GM19238 (cell line): ENCODE data around the gene C1orf21.

ENCODE experiments used
- DNase-seq: peaks from one replicate; pipeline ENCODE4 v3.0.0; 2011; ENCODE audit warnings: low spot score; ENCODE audit not compliant: insufficient read length

Gene C1orf21

GRCh38 chr1:184485751-184486723, 99.2 kb downstream of the C1orf21 start:
- no peak for DNase-seq

- no peak for DNase-seq
Measured at GRCh38 chr1:184486761-184487445, 100.1 kb downstream of the C1orf21 start.

GRCh38 chr1:184487531-184488193, 100.8 kb downstream of the C1orf21 start:
- no peak for DNase-seq

GRCh38 chr1:184489908-184490307, 103.1 kb downstream of the C1orf21 start:
- DNase-seq, result no peak

- no peak for DNase-seq
Measured at GRCh38 chr1:184492536-184492935, 105.7 kb downstream of the C1orf21 start.

GRCh38 chr1:184493987-184494388, 107.2 kb downstream of the C1orf21 start:
- DNase-seq, result no peak

GRCh38 chr1:184494929-184495328, 108.1 kb downstream of the C1orf21 start:
- DNase-seq, result peak; percentile 2

GRCh38 chr1:184497959-184498723, 111.3 kb downstream of the C1orf21 start:
- DNase-seq, result no peak

GRCh38 chr1:184499616-184500015, 112.8 kb downstream of the C1orf21 start:
- no peak for DNase-seq

GRCh38 chr1:184502161-184502560, 115.3 kb downstream of the C1orf21 start:
- no peak for DNase-seq

- DNase-seq, result no peak
Measured at GRCh38 chr1:184503221-184503749, 116.5 kb downstream of the C1orf21 start.

- DNase-seq, result no peak
Measured at GRCh38 chr1:184504040-184504954, 117.5 kb downstream of the C1orf21 start.

- DNase-seq, result no peak
Measured at GRCh38 chr1:184504955-184505338, 118.1 kb downstream of the C1orf21 start.

GRCh38 chr1:184506481-184506880, 119.7 kb downstream of the C1orf21 start:
- no peak for DNase-seq

GRCh38 chr1:184507165-184507564, 120.3 kb downstream of the C1orf21 start:
- DNase-seq, result no peak

GRCh38 chr1:184507604-184508280, 120.9 kb downstream of the C1orf21 start:
- no peak for DNase-seq

- no peak for DNase-seq
Measured at GRCh38 chr1:184509105-184509504, 122.3 kb downstream of the C1orf21 start.

- no peak for DNase-seq
Measured at GRCh38 chr1:184510110-184510509, 123.3 kb downstream of the C1orf21 start.

- DNase-seq, result no peak
Measured at GRCh38 chr1:184512724-184513123, 125.9 kb downstream of the C1orf21 start.
